NCI-H1436 treated with DMSO at 0.1 percent for 48 hours (cell line): ENCODE results near the gene DCHS2.
"Not testable (repeated sequence)": the region's sequence is repeated elsewhere in the genome, so short reads cannot be mapped to it uniquely, and the experiment has no call there.

Source experiments
- DNase-seq: peaks from one replicate; lab custom pipeline; 2025; lab: John Stamatoyannopoulos, UW

Gene DCHS2

DNA sequence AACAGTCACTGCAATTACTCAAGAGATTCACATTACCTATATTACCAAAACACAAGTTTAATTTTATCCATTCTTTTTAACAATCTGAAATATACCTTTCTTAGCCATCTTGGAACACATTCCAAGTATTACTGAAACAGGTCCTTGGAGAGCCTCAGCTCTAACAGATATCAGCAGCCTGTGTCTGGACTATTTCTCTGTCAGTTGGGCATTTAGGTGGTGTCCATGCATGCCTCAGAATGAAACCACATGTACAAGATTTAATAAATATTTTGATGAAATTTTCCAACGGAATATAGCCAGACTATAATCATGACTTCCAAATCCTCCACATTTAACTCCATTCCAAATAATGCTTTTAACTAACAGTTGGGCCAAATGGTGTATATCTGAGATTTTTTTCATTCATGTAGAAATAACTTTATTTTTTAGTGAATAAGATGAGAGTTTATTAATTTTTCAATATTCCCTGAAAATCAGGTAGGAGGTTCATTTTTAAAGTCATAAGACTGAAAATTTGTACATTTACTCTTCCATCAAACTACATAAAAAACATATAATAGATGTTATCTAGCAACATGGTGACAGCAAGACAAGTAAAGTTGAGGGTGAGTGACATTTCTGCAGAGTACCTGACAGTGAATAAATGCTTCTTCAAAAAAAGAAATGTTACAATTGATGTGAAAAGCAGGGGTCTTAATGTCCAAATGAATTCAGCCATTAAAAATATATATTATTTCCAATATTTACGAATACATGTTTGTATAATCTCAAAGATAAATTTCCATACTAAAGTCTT lies 174.2 kb downstream of the DCHS2 start:
- no peak for DNase-seq

DNA sequence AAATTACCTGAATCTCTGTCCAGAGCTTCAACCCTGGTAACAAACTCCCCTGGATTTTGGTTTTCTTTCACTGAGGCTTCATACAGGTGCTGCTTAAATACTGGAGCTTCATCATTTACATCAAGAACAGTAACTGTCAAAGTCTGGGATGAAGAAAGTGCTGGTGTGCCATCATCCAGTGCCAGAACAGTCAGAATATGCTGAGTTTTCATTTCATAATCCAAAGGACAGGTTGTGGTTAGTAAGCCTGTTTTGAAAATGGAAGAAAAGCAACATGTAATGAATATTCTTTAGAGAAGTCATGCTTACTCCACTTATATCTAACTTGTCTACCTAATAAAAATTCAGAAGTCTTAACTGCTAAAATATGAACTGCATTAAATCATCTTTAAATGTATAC lies 175.9 kb downstream of the DCHS2 start:
- no peak for DNase-seq

DNA sequence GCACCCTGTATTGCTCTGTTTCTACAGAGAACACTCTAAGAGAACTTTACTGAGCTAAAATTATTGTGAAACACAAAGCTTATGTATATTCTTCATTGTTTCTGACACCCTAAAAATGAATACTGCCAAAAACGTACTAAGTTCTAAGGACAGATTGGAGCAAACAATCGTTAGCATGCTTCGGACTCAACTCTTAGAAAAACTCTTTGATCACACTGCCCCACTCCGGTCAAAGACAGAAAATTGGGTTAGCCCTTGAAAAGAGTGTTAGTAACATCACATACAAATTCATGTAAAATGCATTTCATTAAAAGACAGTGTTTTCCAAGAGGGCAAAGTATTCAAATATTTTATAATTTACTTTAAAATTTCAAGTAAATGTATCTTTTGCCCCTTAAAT lies 177.4 kb downstream of the DCHS2 start:
- no peak for DNase-seq

DNA sequence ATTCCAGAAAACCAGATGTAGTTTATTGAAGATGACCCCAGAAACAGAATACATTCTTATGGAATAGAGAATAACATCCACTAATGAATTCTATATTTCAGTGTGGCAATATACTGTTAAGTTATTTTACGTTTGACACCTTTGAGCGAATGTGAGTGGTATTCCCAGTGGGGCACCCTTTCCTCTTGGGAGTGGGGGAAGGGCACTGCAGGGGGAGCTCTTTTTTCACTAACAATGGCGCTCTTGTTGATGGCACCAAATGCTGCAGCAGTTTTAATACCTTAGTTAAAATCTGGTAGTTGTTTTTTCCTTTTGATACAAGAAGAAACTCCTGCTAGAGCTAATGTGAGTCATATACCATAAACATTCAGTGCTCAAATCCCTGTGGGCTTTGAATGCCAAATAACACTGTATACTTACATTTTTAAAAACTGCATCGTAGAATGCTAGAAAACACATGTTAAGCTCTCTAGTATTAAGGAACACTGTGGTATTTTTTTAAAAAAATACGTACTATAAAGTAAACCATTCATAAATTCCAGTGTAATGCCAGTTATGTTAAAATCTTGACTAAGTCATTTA lies 178.5 kb downstream of the DCHS2 start:
- DNase-seq, result no peak

DNA sequence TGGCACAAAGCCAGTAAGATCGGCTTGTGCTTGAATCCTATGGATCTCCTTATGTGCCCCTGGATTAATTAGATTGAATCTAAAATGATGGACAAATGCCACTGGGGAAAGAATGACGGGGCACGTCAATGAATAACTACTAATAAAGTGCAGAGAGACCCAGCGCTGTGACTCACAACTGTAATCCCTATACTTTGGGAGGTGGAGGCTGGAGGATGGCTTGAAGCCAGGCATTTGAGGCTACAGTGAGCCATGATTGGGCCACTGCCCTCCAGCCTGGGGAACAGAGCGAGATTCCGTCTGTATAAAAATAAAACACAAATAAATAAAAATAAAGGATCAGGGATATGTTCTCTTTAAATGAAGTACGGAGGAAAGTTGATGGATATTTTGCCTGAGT lies 179.4 kb downstream of the DCHS2 start:
- no peak for DNase-seq

DNA sequence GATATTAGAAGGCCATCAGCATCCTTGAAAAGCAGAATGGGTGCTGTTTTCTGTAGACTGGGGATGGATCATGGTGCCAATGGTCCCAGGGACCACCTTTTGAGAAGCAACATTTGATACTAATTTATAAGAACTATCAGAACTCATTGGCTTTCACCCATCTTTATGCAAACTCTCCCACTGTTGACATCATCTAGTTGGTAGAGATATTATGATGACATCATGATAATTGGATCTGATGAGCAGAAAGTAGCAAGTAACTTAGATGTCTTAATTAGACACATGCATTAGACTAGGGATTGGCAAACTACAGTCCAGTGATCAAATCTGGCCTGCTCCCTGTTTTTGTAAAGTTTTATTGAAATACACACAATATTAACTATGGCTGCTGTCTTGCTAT lies 181.0 kb downstream of the DCHS2 start:
- no peak for DNase-seq

DNA sequence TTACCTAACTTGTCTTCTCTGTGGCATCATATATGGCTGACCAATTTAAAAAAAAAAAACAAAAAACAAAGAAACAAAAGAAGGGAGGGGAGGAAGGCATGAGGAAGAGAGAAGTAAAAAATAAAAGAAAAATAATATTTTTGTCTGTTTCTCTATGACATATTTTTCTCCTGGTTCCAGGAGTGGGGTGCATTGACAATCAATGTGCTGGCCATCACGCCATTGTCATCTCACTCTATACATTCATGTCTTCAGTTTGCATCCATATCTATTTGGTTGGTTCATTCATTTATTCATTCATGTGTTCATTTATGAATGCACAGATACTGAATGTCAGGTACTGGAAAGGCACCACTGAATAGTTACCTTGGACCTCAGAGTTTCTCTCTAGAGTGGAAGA lies 183.4 kb downstream of the DCHS2 start:
- DNase-seq, result no peak

DNA sequence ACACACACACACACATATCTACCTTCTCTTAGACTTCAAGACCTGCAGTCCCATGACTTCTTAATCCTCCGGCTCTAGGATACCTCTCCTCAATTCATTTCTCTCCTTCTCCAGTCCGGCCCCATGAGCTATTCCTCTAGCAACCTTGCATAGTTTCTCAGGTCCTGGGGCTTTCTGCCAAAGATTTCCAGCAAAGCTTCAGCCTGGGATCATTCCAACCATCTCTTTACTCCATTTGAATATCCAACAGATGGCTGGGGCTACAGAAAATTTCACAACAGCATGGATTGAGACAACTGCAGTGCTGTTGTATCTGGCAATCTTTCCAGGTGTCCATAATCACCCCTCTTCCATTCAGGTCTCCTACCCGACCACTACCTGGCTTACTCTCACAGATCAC lies 184.1 kb downstream of the DCHS2 start:
- no peak for DNase-seq

DNA sequence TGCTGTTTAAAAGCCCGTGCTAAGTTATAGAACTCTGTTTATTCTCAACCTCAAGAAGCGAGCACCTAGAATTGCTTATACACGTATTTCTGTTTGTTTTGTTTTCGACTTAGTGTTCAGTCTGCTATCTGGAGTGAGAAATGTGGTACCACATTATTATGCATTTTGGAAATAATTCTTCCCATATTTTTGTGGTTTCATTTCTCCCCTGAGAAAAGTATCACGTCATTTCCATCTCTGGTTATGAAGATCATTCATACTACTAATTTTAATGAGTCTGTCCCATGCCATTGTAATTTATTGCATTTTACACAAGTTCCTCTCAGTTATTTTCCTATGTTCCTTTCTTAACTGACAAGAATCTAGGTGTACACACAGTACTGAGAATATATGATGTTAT lies 186.0 kb downstream of the DCHS2 start:
- DNase-seq, result no peak

DNA sequence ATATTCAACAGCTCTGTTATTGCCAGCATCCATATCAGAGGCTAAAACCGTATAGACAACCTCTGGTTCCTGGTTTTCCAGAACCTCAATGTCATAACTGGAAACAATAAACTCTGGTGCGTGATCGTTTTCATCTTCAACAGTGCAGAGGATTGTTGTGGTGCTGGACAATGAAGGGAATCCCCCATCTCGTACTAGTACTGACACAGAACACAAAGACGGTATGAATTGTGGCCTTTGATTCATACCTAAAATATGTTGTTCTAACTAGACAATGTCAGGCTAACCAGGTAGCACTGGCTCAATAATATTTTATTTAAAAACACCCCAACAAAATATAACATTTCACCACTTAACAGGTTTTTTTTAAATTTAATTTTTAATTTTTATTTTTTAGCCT lies 186.9 kb downstream of the DCHS2 start:
- no peak for DNase-seq

DNA sequence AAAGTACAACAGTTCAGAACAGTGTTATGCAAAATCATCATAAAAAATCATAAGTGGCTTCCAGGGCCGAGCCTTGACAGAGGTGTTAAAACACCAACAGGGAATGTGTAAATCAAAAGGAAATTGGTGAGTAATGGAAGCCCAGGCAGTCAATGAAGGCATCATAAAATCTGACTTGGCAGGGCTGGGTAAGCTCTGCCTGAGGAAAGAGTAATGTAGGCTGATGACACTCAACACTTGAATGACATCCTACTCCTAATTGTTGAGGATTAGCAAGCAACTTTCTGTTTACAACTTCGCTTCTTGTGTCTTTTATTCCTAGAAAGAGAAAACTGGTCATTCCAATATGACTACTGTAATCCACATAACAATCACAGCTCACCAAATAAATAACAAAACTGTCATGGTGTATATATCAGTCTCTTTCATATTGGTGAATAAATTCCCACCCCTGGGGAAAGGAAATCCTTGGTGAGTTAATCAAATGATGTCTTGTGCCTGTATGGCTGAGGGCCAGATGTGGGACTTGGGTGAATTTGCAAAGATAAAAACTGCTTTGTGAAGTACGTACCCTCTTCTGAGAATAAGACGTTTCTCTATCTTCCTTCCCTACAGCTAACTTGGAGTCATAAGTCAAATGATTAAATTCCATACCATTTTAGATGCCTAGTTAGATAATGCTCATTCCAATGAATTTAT lies 196.8 kb downstream of the DCHS2 start:
- DNase-seq, result no peak

DNA sequence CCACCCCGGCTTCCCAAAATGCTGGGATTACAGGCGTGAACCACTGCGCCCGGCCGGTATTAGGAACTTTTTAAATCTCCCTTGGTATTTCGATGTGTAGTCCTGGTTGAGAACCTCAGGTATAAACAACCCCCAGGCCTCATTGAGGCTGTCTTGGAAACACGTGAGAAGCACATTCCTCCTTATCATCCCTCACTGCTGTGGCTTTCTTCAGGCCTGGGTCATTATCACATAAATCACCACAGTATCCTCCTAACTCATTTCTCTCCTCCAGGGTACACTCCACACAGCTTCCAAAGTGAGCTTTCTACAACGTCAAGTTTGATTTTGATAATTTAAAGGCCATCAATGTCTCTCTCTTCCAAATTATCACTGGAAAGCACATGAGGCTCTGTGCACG lies 198.2 kb downstream of the DCHS2 start:
- no peak for DNase-seq

DNA sequence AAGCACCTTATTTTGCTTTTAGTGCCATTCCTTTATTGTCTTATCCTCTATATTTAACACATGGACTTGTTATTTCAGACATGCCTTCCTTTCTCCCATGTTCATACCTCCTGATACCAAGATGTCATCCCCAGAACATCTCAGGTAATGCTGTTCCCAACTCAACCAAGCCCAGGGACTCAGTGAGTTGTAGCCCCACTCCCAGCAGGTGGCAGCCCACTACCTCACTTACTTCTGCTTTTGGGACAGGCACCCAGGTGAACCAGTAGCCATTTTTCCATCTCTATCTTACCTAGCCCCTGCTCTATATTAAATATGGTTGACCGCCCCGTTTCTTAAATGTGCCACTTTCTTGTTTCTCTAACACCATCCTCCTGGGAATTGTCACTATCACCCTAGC lies 199.0 kb downstream of the DCHS2 start:
- DNase-seq, result no peak

DNA sequence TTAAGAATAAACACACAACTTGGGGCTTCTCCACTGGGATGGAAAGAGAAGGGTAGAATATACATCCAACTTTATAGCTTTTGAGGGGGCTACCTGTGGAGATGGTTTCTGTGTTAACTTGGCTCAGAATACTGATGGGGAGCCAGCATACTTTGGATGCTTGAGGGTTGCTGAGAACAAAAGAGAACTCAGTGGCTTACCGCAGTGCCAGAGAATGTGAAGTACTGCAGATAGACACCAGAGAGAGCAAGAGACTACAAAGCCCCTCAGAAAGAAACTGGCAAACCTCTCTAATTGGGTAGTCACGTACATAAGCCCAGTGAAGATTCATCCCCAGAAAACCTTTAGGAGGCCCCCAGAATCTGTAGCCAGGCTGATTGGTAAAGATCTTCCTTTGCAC lies 214.4 kb downstream of the DCHS2 start:
- DNase-seq, result no peak

DNA sequence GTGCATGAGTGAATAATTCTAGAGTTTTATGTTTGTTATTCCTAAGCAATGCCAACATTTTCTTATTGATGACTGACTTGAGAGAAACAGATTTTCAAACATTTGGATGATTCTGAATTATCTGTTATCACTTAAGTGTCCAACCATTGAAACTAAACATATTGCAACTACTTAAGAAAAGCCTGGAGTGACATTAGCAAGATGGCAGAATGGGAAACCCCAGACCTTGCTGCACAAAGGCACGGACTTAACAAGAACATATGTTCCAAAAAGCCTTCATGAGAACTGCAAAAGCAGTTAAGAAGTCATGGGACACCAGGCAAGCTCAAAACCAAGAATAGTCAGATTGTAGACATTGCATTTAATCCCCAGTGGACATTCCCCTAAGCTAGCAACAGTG lies 215.1 kb downstream of the DCHS2 start:
- DNase-seq, result no peak

DNA sequence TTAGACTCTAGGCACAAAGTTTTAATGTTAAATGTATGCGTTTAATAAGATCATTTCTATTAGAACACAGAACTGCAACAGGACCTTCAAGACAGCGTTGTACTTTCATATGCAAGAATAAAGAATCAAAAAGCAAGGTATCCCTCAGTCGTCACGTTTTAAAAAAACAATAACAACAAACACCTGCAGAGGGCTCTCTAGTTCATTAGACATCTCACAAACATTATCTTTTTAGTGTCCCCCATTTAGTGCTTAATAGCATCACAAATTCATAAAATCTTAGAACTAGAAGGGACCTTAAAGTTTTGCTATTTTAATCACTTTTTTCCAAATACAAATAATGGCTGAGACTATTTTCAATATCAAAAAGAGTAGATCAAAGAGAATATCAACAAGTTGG lies 236.6 kb downstream of the DCHS2 start:
- no peak for DNase-seq

DNA sequence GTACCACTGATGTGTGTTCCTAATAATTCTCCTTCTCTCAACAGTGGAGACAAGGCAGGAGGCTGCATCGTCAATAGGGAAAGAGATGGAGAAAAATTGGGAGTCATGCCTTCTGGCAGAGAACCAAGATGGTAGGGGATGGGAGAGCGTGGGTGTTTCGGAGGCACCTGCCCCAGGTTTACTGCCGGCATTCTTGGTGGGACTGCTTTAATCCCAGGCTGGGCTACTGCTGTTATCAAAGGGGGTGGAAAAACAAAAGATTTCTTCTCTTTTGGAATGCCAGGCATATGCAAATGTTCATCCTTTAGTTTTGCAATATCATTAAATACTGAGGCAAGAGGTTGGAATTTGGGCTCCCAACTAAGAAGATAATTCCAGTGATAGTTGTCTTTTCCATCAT lies 257.0 kb downstream of the DCHS2 start:
- no peak for DNase-seq

DNA sequence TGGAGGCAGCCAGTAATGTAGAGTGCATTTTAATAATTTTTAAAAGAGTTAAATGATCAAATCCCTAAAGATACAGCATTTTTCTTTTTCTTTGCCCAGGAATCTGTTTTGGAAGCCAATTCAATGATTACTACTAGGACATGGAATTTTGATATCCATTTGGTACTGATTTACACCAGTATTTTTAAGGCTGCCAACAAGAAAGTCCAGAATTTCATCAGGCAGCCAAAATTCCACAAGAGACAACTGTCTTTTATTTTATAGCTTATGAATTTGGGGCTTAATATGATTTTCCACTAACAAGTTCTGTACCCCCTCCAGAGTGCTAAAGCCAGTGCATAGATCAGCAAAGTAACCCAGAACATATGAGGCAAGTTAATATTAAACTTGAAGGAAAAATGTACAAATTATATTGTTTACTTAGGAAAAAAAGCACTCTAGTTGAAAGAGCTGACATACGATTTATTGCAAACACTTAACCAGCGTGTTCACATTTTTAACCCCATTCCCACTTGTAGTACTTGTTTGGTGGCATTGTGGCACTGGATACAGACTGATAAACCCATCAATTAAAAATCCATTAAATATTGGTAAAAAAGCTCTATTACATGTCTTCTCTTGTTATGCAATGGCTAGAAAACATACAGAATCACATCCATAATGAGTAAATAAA lies 259.7 kb downstream of the DCHS2 start:
- DNase-seq, result no peak

DNA sequence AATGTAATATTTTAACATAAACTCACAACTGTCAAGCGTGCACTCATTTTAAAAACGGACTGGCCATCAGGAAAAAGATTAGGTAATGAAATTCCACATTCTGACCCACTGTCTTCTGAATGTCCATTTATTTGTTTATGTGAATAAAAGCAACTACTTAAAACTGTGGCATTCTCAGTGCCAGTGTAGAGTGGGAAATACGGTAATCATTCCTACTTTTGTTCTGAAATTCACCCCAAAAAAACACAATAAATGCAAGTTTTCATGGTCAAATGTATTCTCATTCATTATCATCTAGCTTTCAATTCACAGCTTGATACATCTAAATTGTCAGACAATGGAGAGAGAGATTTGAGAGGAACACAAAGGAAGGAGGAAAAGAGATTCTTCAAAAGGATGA lies 260.9 kb downstream of the DCHS2 start:
- no peak for DNase-seq

DNA sequence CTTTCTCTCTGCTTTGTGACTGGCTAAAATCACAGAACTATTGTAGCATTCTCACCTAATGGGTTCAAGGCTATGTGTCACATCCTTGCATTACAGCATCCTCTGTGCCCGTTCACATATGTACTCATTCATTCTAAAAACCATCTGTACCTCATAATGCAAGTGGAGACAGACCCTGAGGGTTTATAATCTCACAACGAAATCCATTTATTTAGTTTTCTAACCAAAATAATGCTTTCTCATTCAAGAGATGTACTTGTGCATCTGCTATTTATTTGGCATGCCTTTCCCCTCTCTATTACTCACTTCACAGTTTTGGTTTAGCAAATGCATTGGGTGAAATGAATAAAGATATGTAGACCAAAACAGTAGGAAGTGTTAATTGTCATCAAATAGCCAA lies 261.5 kb downstream of the DCHS2 start:
- DNase-seq, result no peak

DNA sequence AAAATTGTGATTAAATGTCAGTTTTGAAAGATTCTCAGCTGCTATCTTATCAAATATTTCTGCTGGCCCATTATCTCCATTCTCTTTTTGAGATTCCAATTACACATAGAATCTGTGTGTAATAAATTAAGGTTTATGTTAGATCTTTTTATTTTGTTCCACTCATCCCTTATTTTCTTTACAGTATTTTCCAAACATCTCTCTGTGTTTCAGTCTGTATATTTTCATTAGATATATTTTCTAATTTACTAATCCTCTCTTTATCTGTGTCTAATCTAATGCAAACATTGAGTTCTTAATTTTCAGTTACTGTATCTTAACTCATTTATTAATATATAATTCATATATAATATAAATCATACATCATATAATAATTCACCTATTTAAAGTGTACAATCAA lies 268.7 kb downstream of the DCHS2 start:
- DNase-seq, result no peak

DNA sequence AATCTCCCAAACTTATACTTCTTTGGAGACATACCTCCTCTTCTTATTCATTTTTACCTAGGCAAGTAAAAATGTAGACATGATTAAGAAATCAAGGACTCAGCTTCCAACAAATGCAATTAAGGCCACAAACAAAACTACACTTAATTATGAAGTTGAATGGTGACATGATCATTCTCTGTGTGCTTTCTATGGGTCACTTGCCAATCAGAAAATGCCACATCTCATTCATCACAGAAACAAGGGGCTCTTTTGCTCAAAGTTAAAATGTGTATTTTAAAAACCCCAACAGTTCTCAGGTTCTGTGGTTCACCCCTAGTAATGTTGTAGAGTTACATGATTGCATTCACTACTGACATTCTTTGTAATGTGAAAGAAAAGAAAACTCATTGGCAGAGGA lies 273.5 kb downstream of the DCHS2 start:
- no peak for DNase-seq

DNA sequence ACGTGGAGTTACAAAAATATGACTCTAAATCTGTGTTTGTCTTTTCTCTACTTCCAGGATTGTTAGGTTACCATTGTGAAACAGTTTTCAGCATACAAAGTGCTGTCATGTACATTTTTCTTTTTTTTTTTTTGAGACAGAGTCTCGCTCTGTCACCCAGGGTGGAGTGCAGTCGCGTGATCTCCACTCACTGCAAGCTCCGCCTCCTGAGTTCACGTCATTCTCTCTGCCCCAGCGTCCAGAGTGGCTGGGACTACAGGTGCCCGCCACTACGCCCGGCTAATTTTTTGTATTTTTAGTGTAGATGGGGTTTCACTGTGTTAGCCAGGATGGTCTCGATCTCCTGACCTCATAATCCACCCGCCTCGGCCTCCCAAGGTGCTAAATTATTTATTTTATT lies 274.2 kb downstream of the DCHS2 start:
- not testable (repeated sequence) for DNase-seq
